GM23248 (cell line): ENCODE measurements around the gene THSD7A. TPM values are rescaled to one million over a fixed set of nuclear protein-coding genes. Genes with fewer than 3 reads are reported as not detected.

ENCODE experiments used
- DNase-seq: peaks from one replicate; pipeline ENCODE4 v3.0.0-alpha.2; 2015
- H2AFZ ChIP-seq: fragments of 200-600 bp; sonication (generic); 2 replicates; pipeline ENCODE4 v1.6.1; 2016; ENCODE audit warnings: antibody characterized with exemption
- H3F3A ChIP-seq: fragments of 200-600 bp; sonication (generic); 2 replicates; pipeline ENCODE4 v1.6.1; 2016; ENCODE audit warnings: mild to moderate bottlenecking, antibody characterized with exemption, mixed run types; ENCODE audit not compliant: insufficient read depth
- H3K27ac ChIP-seq: fragments of 200-600 bp; sonication (generic); 2 replicates; pipeline ENCODE4 v1.5.1; 2016; ENCODE audit warnings: mild to moderate bottlenecking
- H3K27me3 ChIP-seq: fragments of 200-600 bp; sonication (generic); replicated peaks from 2 replicates; pipeline ENCODE4 v1.6.1; 2016; ENCODE audit warnings: mild to moderate bottlenecking; ENCODE audit not compliant: insufficient read depth
- H3K36me3 ChIP-seq: fragments of 200-600 bp; sonication (generic); 2 replicates; pipeline ENCODE4 v1.6.1; 2016; ENCODE audit warnings: low read depth, mild to moderate bottlenecking
- H3K4me1 ChIP-seq: fragments of 200-600 bp; sonication (generic); 2 replicates; pipeline ENCODE4 v1.6.1; 2016; ENCODE audit warnings: mild to moderate bottlenecking; ENCODE audit not compliant: insufficient read depth
- H3K4me2 ChIP-seq: fragments of 200-600 bp; sonication (generic); one replicate; pipeline ENCODE4 v1.6.1; 2016; ENCODE audit warnings: mild to moderate bottlenecking; ENCODE audit not compliant: unreplicated experiment
- H3K4me3 ChIP-seq: fragments of 200-600 bp; sonication (generic); 2 replicates; pipeline ENCODE4 v1.5.1; 2016; ENCODE audit warnings: mild to moderate bottlenecking
- H3K79me2 ChIP-seq: fragments of 200-600 bp; sonication (generic); 2 replicates; pipeline ENCODE4 v1.6.1; 2016; ENCODE audit warnings: mild to moderate bottlenecking; ENCODE audit not compliant: insufficient read depth
- H3K9ac ChIP-seq: fragments of 200-600 bp; sonication (generic); 2 replicates; pipeline ENCODE4 v1.6.1; 2016; ENCODE audit warnings: mild to moderate bottlenecking
- H3K9me2 ChIP-seq: fragments of 200-600 bp; sonication (generic); 2 replicates; pipeline ENCODE4 v1.6.1; 2016; ENCODE audit warnings: mixed run types, mild to moderate bottlenecking, moderate library complexity; ENCODE audit not compliant: insufficient read depth
- H3K9me3 ChIP-seq: fragments of 200-600 bp; sonication (generic); one replicate; pipeline ENCODE4 v1.6.1; 2017; ENCODE audit warnings: low read depth
- H4K20me1 ChIP-seq: fragments of 200-600 bp; sonication (generic); 2 replicates; pipeline ENCODE4 v1.6.0; 2016; ENCODE audit not compliant: insufficient read depth
- EZH2 ChIP-seq: fragments of 200-600 bp; sonication (generic); IDR thresholded peaks from 2 replicates; pipeline ENCODE4 v1.6.1; 2018; ENCODE audit warnings: antibody characterized with exemption, mild to moderate bottlenecking; ENCODE audit not compliant: insufficient read depth, poor library complexity, severe bottlenecking
- EZH2phosphoT487 ChIP-seq: fragments of 200-600 bp; sonication (generic); IDR thresholded peaks from 2 replicates; pipeline ENCODE4 v1.6.1; 2018; ENCODE audit warnings: antibody characterized with exemption, moderate library complexity, mild to moderate bottlenecking, low read depth; ENCODE audit not compliant: insufficient read depth
- WGBS, 2 experiments: methylation state at CpG; one replicate each; pipeline ENCODE4 v1.1.6; 2015 to 2017; ENCODE audit warnings: low lambda C conversion rate in 2 of 2, low coverage in 1 of 2; ENCODE audit errors: missing lambda C conversion rate in 2 of 2; 5-methylcytosine and 5-hydroxymethylcytosine counted together
- in situ Hi-C: fragments of 300-500 bp; cut with MboI; formaldehyde crosslinking; loops from 2 replicates; pipeline ENCODE4 v1.15.0; 2020
- polyA plus RNA-seq: library from polyadenylated mRNA; unstranded; fragments of >200 nt; fragmentation: Nextera tagmentation; extraction: Ambion mirVana; gene quantifications from 2 replicates; pipeline ENCODE4 v1.2.1, GENCODE V29; 2016
- total RNA-seq: library from RNA; depleted of rRNA; stranded (reverse); fragments of >200 nt; shearing (Covaris generic); gene quantifications from 2 replicates; pipeline ENCODE4 v1.2.3, GENCODE V29; 2014

The THSD7A gene
- total and polyA plus RNA-seq, 2 experiments from 2014 or later = not detected

- Histone ChIP-seq H2AFZ (no peak overlapping the region), H3K4me3 (no peak overlapping the region), H3K4me2 (no peak overlapping the region), H3K9me2 (no peaks in the 10 kb centered on the region), H3K27me3 (no peaks in the 10 kb centered on the region), H4K20me1 (no peaks in the 10 kb centered on the region), H3K4me1 (no peaks in the 10 kb centered on the region), H3K9me3 (no peaks in the 10 kb centered on the region), H3F3A (no peaks in the 10 kb centered on the region), H3K79me2 (no peaks in the 10 kb centered on the region), H3K36me3 (no peaks in the 10 kb centered on the region), H3K9ac (no peak overlapping the region), H3K27ac (no peak overlapping the region)
- TF ChIP-seq EZH2 (no peak), EZH2phosphoT487 (no peak)
- WGBS, 2 experiments = 59 to 60% methylated on average over 3 of the region's 3 CpGs
- DNase-seq = no peak
- in situ Hi-C loops = no loop called here
Measured at GRCh38 chr7:11469028-11469745, 362.8 kb downstream of the THSD7A start.

- TF ChIP-seq EZH2 (no peak), EZH2phosphoT487 (no peak)
- Histone ChIP-seq H4K20me1 (no peaks in the 10 kb centered on the region), H3K4me3 (no peak overlapping the region), H3K9me3 (no peaks in the 10 kb centered on the region), H3K4me1 (no peaks in the 10 kb centered on the region), H3K4me2 (no peak overlapping the region), H3K36me3 (no peaks in the 10 kb centered on the region), H3K9ac (no peak overlapping the region), H2AFZ (no peak overlapping the region), H3K27me3 (no peaks in the 10 kb centered on the region), H3F3A (no peaks in the 10 kb centered on the region), H3K79me2 (no peaks in the 10 kb centered on the region), H3K27ac (no peak overlapping the region), H3K9me2 (no peaks in the 10 kb centered on the region)
- 83 to 85% methylated on average over 10 of the region's 10 CpGs for WGBS, 2 experiments
- no peak for DNase-seq
- in situ Hi-C loops = no loop called here
Measured at GRCh38 chr7:11466517-11467105, 365.4 kb downstream of the THSD7A start.

GRCh38 chr7:11464624-11465023 lies 367.4 kb downstream of the THSD7A start:
- TF ChIP-seq EZH2 (no peak), EZH2phosphoT487 (no peak)
- H3K36me3 ChIP-seq = no peaks in the 10 kb centered on the region
- in situ Hi-C loops = no loop called here
- H3F3A ChIP-seq = no peaks in the 10 kb centered on the region
- H3K27me3 ChIP-seq = no peaks in the 10 kb centered on the region
- no peak overlapping the region for H3K27ac ChIP-seq
- H2AFZ ChIP-seq = no peak overlapping the region
- WGBS, 2 experiments = 74 to 78% methylated on average over 3 of the region's 3 CpGs
- no peak overlapping the region for H3K9ac ChIP-seq
- no peaks in the 10 kb centered on the region for H4K20me1 ChIP-seq
- no peak overlapping the region for H3K4me2 ChIP-seq
- DNase-seq = no peak
- H3K4me1 ChIP-seq = no peaks in the 10 kb centered on the region
- H3K9me3 ChIP-seq = no peaks in the 10 kb centered on the region
- H3K79me2 ChIP-seq = no peaks in the 10 kb centered on the region
- no peak overlapping the region for H3K4me3 ChIP-seq
- H3K9me2 ChIP-seq = no peaks in the 10 kb centered on the region

GRCh38 chr7:11461946-11462345 lies 370.1 kb downstream of the THSD7A start:
- Histone ChIP-seq H3K27ac (no peak overlapping the region), H3K9me2 (no peaks in the 10 kb centered on the region)

More at GRCh38 chr7:11461946-11462345, 370.1 kb downstream of the THSD7A start:
- Histone ChIP-seq H2AFZ (no peak overlapping the region), H3K4me3 (no peak overlapping the region), H4K20me1 (no peaks in the 10 kb centered on the region), H3K9ac (no peak overlapping the region), H3K79me2 (no peaks in the 10 kb centered on the region), H3F3A (peaks cover 8% of the 10 kb centered on the region; the same call in 1 of the 2 replicates), H3K36me3 (no peaks in the 10 kb centered on the region), H3K9me3 (no peaks in the 10 kb centered on the region), H3K27me3 (no peaks in the 10 kb centered on the region), H3K4me2 (no peak overlapping the region), H3K4me1 (peaks cover 12% of the 10 kb centered on the region)
- WGBS, 2 experiments = 95 to 98% methylated on average over 6 of the region's 6 CpGs
- DNase-seq = no peak
- in situ Hi-C loops = no loop called here
- TF ChIP-seq EZH2 = no peak
